Measurements from ENCODE around the gene KCNS1.

- TF ChIP-seq, protein P1, sequence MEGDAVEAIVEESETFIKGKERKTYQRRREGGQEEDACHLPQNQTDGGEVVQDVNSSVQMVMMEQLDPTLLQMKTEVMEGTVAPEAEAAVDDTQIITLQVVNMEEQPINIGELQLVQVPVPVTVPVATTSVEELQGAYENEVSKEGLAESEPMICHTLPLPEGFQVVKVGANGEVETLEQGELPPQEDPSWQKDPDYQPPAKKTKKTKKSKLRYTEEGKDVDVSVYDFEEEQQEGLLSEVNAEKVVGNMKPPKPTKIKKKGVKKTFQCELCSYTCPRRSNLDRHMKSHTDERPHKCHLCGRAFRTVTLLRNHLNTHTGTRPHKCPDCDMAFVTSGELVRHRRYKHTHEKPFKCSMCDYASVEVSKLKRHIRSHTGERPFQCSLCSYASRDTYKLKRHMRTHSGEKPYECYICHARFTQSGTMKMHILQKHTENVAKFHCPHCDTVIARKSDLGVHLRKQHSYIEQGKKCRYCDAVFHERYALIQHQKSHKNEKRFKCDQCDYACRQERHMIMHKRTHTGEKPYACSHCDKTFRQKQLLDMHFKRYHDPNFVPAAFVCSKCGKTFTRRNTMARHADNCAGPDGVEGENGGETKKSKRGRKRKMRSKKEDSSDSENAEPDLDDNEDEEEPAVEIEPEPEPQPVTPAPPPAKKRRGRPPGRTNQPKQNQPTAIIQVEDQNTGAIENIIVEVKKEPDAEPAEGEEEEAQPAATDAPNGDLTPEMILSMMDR (IDR thresholded peaks at IDR 0.05; ENCODE audit: low read length) = no peak
- no peak for TF ChIP-seq EZH2 (IDR thresholded peaks at IDR 0.05; ENCODE audit: borderline replicate concordance, low read length)
These were observed 14.5 kb upstream of the KCNS1 start for GRCh38 chr20:45115386-45115774.

All from OCI-LY1 (cell line).